ENCODE results near the gene MCRIP1. TPM values are rescaled to one million over a fixed set of nuclear protein-coding genes. Genes with fewer than 3 reads are reported as not detected.

MCRIP1 gene
- total and polyA plus RNA-seq, 2 of the 13 experiments (the other 11 are each of a cell fraction or from before 2014, with no cell fraction given) = 79.7 to 84.9 TPM

GRCh38 chr17:81858967-81859905 is 26.1 kb upstream of the MCRIP1 start (continued):
- no peak for TF ChIP-seq ZNF614 (CRISPR knock-in tag; IDR thresholded peaks at IDR 0.05; ENCODE audit: borderline replicate concordance)
- no peak for TF ChIP-seq ISL2 (CRISPR knock-in tag; IDR thresholded peaks at IDR 0.05)
- no peak for TF ChIP-seq ZNF235 (CRISPR knock-in tag; IDR thresholded peaks at IDR 0.05; ENCODE audit: borderline replicate concordance)
- peak; percentile 88; the same call in 1 of the 2 replicates for TF ChIP-seq ZNF333 (CRISPR knock-in tag; IDR thresholded peaks at IDR 0.05; ENCODE audit: borderline replicate concordance)
- no peak for TF ChIP-seq HNRNPK (IDR thresholded peaks at IDR 0.05; ENCODE audit: low read depth, low read length, poor library complexity, severe bottlenecking)
- peak; percentile 61 for TF ChIP-seq MED8 (CRISPR knock-in tag; IDR thresholded peaks at IDR 0.05; ENCODE audit: insufficient replicate concordance)
- TF ChIP-seq ZNF569 (CRISPR knock-in tag; IDR thresholded peaks at IDR 0.05; ENCODE audit: borderline replicate concordance) = no peak
- TF ChIP-seq ZNF780A (CRISPR knock-in tag; IDR thresholded peaks at IDR 0.05) = no peak
- peak; percentile 25; the same call in 1 of the 2 replicates for TF ChIP-seq ZNF687 (CRISPR knock-in tag; IDR thresholded peaks at IDR 0.05)
- TF ChIP-seq HIVEP1 (CRISPR knock-in tag; IDR thresholded peaks at IDR 0.05) = peak; percentile 78; the same call in 1 of the 2 replicates
- TF ChIP-seq ZSCAN25 (CRISPR knock-in tag; IDR thresholded peaks at IDR 0.05) = no peak
- no peak for TF ChIP-seq SNRNP70 (IDR thresholded peaks at IDR 0.05; ENCODE audit: low read depth, low read length)
- no peak for TF ChIP-seq ZNF383 (CRISPR knock-in tag; IDR thresholded peaks at IDR 0.05; ENCODE audit: borderline replicate concordance)
- no peak for TF ChIP-seq ZNF354B (CRISPR knock-in tag; IDR thresholded peaks at IDR 0.05)
- no peak for TF ChIP-seq ZNF484 (CRISPR knock-in tag; IDR thresholded peaks at IDR 0.05; ENCODE audit: borderline replicate concordance, low read depth)
- TF ChIP-seq ZSCAN31 (CRISPR knock-in tag; IDR thresholded peaks at IDR 0.05; ENCODE audit: low read depth) = no peak
- TF ChIP-seq ZNF609 (CRISPR knock-in tag; IDR thresholded peaks at IDR 0.05; ENCODE audit: borderline replicate concordance) = 0 out of 2 replicates have a peak, but pooled peaks have one; percentile 10
- peak; percentile 62 for TF ChIP-seq ZNF501 (CRISPR knock-in tag; IDR thresholded peaks at IDR 0.05)
- TF ChIP-seq NR1H2 (CRISPR knock-in tag; IDR thresholded peaks at IDR 0.05; ENCODE audit: borderline replicate concordance, low read depth) = no peak
- no peak for TF ChIP-seq NCOA5 (CRISPR knock-in tag; IDR thresholded peaks at IDR 0.05)
